Neuronal stem cell (in vitro differentiated cells): ENCODE measurements around the gene CDH23.

ENCODE experiments used
- DNase-seq: peaks from one replicate; pipeline ENCODE4 v3.0.0-alpha.2; 2013; ENCODE audit warnings: low spot score
- H2AFZ ChIP-seq: one replicate; pipeline ENCODE4 v1.6.1; 2013; ENCODE audit warnings: mild to moderate bottlenecking, low read length, inconsistent platforms
- H2AK5ac ChIP-seq: 2 replicates; pipeline ENCODE4 v1.6.1; 2013; ENCODE audit warnings: low read depth, mild to moderate bottlenecking, inconsistent platforms, low read length, moderate library complexity, mixed read lengths
- H2BK120ac ChIP-seq: 2 replicates; pipeline ENCODE4 v1.6.1; 2013; ENCODE audit warnings: low read depth, mild to moderate bottlenecking, inconsistent platforms, low read length, moderate library complexity, mixed read lengths
- H2BK12ac ChIP-seq: one replicate; pipeline ENCODE4 v1.6.1; 2013; ENCODE audit warnings: low read length, inconsistent platforms
- H2BK15ac ChIP-seq: 2 replicates; pipeline ENCODE4 v1.6.1; 2013; ENCODE audit warnings: mild to moderate bottlenecking, low read length, inconsistent platforms, mixed read lengths
- H2BK5ac ChIP-seq: one replicate; pipeline ENCODE4 v1.6.1; 2013; ENCODE audit warnings: inconsistent platforms, mild to moderate bottlenecking, low read length, moderate library complexity
- H3K14ac ChIP-seq: one replicate; pipeline ENCODE4 v1.6.1; 2013; ENCODE audit warnings: low read length, inconsistent platforms
- H3K18ac ChIP-seq: 2 replicates; pipeline ENCODE4 v1.6.1; 2013; ENCODE audit warnings: low read length, inconsistent platforms
- H3K23ac ChIP-seq: 2 replicates; pipeline ENCODE4 v1.6.1; 2013; ENCODE audit warnings: low read depth, mild to moderate bottlenecking, mixed read lengths, low read length, inconsistent platforms; ENCODE audit not compliant: poor library complexity
- H3K27ac ChIP-seq: replicated peaks from 3 replicates; pipeline ENCODE4 v1.5.1; 2013; ENCODE audit warnings: low read length, inconsistent platforms
- H3K27me3 ChIP-seq, 3 experiments: 2 replicates each; pipeline ENCODE4 v1.6.1; 2013; ENCODE audit warnings: low read length in 3 of 3, mild to moderate bottlenecking in 2 of 3, inconsistent platforms in 1 of 3, low read depth in 1 of 3, mixed read lengths in 1 of 3, moderate library complexity in 1 of 3; ENCODE audit not compliant: control insufficient read depth in 3 of 3, insufficient read depth in 3 of 3
- H3K36me3 ChIP-seq, 2 donors: replicated peaks in 1 of 2; 2 replicates each; pipeline ENCODE4 v1.6.1; 2013; ENCODE audit warnings: low read length in 2 of 2; ENCODE audit not compliant: control insufficient read depth in 2 of 2, insufficient read depth in 2 of 2
- H3K4ac ChIP-seq: 2 replicates; pipeline ENCODE4 v1.6.1; 2013; ENCODE audit warnings: inconsistent platforms, mild to moderate bottlenecking, low read length, moderate library complexity
- H3K4me1 ChIP-seq, 2 donors: 1 replicate in 1 of 2; 2 replicates in 1 of 2; pipeline ENCODE4 v1.6.1; 2013; ENCODE audit warnings: low read length in 2 of 2, low read depth in 1 of 2; ENCODE audit not compliant: control insufficient read depth in 2 of 2, insufficient read depth in 1 of 2
- H3K4me2 ChIP-seq: one replicate; pipeline ENCODE4 v1.6.1; 2013; ENCODE audit warnings: mild to moderate bottlenecking, low read length, inconsistent platforms; ENCODE audit not compliant: insufficient read depth, poor library complexity, severe bottlenecking
- H3K4me3 ChIP-seq, 2 donors: 2 replicates each; pipeline ENCODE4 v1.5.1; 2013; ENCODE audit warnings: low read length in 2 of 2, mild to moderate bottlenecking in 2 of 2, inconsistent platforms in 1 of 2, moderate library complexity in 1 of 2
- H3K79me1 ChIP-seq: one replicate; pipeline ENCODE4 v1.6.1; 2013; ENCODE audit warnings: low read depth, mild to moderate bottlenecking, inconsistent platforms, low read length, moderate library complexity
- H3K9ac ChIP-seq: one replicate; pipeline ENCODE4 v1.6.1; 2013; ENCODE audit warnings: mild to moderate bottlenecking, low read depth, low read length, inconsistent platforms; ENCODE audit not compliant: poor library complexity
- H3K9me3 ChIP-seq, 2 donors: replicated peaks in 1 of 2; 2 replicates each; pipeline versions ENCODE3 to v1.6.1; 2013; ENCODE audit warnings: low read length in 2 of 2, mild to moderate bottlenecking in 2 of 2, inconsistent platforms in 1 of 2, low read depth in 1 of 2, mixed read lengths in 1 of 2, moderate library complexity in 1 of 2; ENCODE audit not compliant: control insufficient read depth in 2 of 2, insufficient read depth in 1 of 2
- H4K8ac ChIP-seq: one replicate; pipeline ENCODE4 v1.6.1; 2013; ENCODE audit warnings: low read depth, mild to moderate bottlenecking, inconsistent platforms, low read length, moderate library complexity
- H4K91ac ChIP-seq: one replicate; pipeline ENCODE4 v1.6.1; 2013; ENCODE audit warnings: low read length, low read depth, mild to moderate bottlenecking, inconsistent platforms; ENCODE audit not compliant: poor library complexity
- WGBS, 2 donors: extraction: QIAGEN DNeasy Blood & Tissue Kit; methylation state at CpG; one replicate each; pipeline ENCODE4 v1.1.7; 2013; ENCODE audit warnings: missing lambda C conversion rate in 2 of 2, mixed read lengths in 1 of 2; ENCODE audit not compliant: insufficient read length in 2 of 2, insufficient replicate concordance in 1 of 2; ENCODE audit errors: extremely low coverage in 2 of 2; 5-methylcytosine and 5-hydroxymethylcytosine counted together

The CDH23 gene

DNA sequence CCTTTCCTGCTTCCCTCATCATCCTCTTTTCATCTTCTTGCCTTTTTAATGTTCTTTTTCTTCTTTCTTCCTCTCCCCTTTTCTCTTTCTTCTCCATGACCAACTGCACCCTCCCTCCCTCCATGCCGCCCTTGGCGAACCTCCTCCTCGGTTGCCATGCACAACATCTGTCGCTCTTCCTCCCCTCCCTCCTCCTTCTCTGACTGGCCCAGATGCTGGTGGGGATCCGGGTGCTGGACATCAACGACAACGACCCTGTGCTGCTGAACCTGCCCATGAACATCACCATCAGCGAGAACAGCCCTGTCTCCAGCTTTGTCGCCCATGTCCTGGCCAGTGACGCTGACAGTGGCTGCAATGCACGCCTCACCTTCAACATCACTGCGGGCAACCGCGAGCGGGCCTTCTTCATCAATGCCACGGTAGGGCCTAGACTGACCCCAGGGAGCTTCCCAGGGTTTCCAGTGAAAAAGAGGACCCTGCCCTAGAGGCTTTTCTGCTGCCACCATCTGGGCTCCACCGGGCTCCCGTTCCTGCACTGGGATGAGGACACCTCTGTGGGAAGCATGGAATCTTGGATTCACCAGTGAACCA, 388.1 kb downstream of the CDH23 start:
- no peaks in the 10 kb centered on the region for H3K36me3 ChIP-seq
- peak overlapping the region; percentile 84 for H2AK5ac ChIP-seq
- H3K4ac ChIP-seq, result no peak overlapping the region
- H3K18ac ChIP-seq, result peak overlapping the region; percentile 41
- H3K14ac ChIP-seq, result peak overlapping the region; percentile 47
- no peak overlapping the region for H3K9ac ChIP-seq
- no peak overlapping the region for H4K91ac ChIP-seq
- no peaks in the 10 kb centered on the region for H3K4me1 ChIP-seq
- no peak overlapping the region for H2BK120ac ChIP-seq
- H3K23ac ChIP-seq, result no peak overlapping the region
- H3K4me3 ChIP-seq, result no peak overlapping the region
- peaks cover 0 to 34% (median 0%) of the 10 kb centered on the region in 3 experiments for H3K27me3 ChIP-seq
- no peak overlapping the region for H2AFZ ChIP-seq
- no peaks in the 10 kb centered on the region for H3K79me1 ChIP-seq
- H3K9me3 ChIP-seq, result no peaks in the 10 kb centered on the region
- H2BK12ac ChIP-seq, result no peak overlapping the region
- H3K4me2 ChIP-seq, result no peak overlapping the region
- no peak overlapping the region for H2BK5ac ChIP-seq
- no peak for DNase-seq
- H4K8ac ChIP-seq, result no peak overlapping the region
- no CpG with 5 or more reads among the region's 18 CpGs for WGBS, 2 donors
- no peak overlapping the region for H2BK15ac ChIP-seq
- no peak overlapping the region for H3K27ac ChIP-seq

- no peak overlapping the region for H3K9ac ChIP-seq
- H3K4ac ChIP-seq, result no peak overlapping the region
- peak overlapping the region; percentile 47 for H3K14ac ChIP-seq
- WGBS, 2 donors, result no CpG with 5 or more reads among the region's 8 CpGs
- H3K4me3 ChIP-seq, result no peak overlapping the region
- H3K23ac ChIP-seq, result no peak overlapping the region
- peaks cover 0 to 3% (median 0%) of the 10 kb centered on the region in 3 experiments for H3K27me3 ChIP-seq
- H3K27ac ChIP-seq, result no peak overlapping the region
- H2BK5ac ChIP-seq, result no peak overlapping the region
- no peak overlapping the region for H2AFZ ChIP-seq
- no peak overlapping the region for H3K18ac ChIP-seq
- no peak overlapping the region for H2BK12ac ChIP-seq
- H3K4me1 ChIP-seq, result no peaks in the 10 kb centered on the region
- H3K4me2 ChIP-seq, result no peak overlapping the region
- H3K79me1 ChIP-seq, result no peaks in the 10 kb centered on the region
- H2AK5ac ChIP-seq, result no peak overlapping the region
- no peaks in the 10 kb centered on the region for H3K36me3 ChIP-seq
- H3K9me3 ChIP-seq, result no peaks in the 10 kb centered on the region
- H4K8ac ChIP-seq, result no peak overlapping the region
- no peak overlapping the region for H4K91ac ChIP-seq
- DNase-seq, result no peak
- no peak overlapping the region for H2BK120ac ChIP-seq
- H2BK15ac ChIP-seq, result no peak overlapping the region
Measured at GRCh38 chr10:71788954-71789353, 392.2 kb downstream of the CDH23 start.

DNA sequence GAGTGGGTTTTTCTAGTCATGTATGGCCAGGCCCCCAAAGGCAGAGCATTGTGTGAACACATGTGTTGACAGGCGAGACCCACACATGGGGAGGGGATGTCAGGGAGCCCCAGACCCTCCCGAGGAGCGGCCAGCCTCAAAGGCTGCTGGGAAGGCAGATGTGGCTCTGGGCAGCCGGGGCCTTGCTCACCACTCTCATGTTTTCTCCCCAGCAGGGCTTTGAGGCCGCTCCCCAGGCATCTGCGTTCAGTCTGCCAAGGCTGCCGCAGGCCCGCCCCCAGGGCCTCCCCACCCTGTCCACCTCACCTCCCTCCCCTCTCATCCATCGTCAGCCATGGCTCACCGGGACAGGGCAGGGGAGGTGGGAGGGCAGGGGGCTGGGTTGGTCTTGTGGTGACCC, 393.2 kb downstream of the CDH23 start:
- no peak overlapping the region for H2BK120ac ChIP-seq
- no CpG with 5 or more reads among the region's 10 CpGs for WGBS, 2 donors

GRCh38 chr10:71790749-71791440, 394.2 kb downstream of the CDH23 start:
- peak overlapping the region; percentile 72 for H3K18ac ChIP-seq
- peak overlapping the region; percentile 31 for H3K23ac ChIP-seq
- H3K4me3 ChIP-seq, result no peak overlapping the region
- no peak overlapping the region for H3K9ac ChIP-seq
- no peak overlapping the region for H3K4ac ChIP-seq
- H3K79me1 ChIP-seq, result no peaks in the 10 kb centered on the region
- peak overlapping the region; percentile 64 for H3K14ac ChIP-seq
- no peaks in the 10 kb centered on the region for H3K4me1 ChIP-seq
- no peak overlapping the region for H4K91ac ChIP-seq
- H3K27me3 ChIP-seq, result no peaks in the 10 kb centered on the region
- H2AFZ ChIP-seq, result no peak overlapping the region
- H2BK15ac ChIP-seq, result no peak overlapping the region
- H4K8ac ChIP-seq, result no peak overlapping the region
- H2BK12ac ChIP-seq, result no peak overlapping the region
- H3K36me3 ChIP-seq, result no peaks in the 10 kb centered on the region
- H3K4me2 ChIP-seq, result no peak overlapping the region
- no peak for DNase-seq
- H3K9me3 ChIP-seq, result no peaks in the 10 kb centered on the region
- no peak overlapping the region for H3K27ac ChIP-seq
- H2BK120ac ChIP-seq, result no peak overlapping the region
- H2AK5ac ChIP-seq, result no peak overlapping the region
- no peak overlapping the region for H2BK5ac ChIP-seq
- no CpG with 5 or more reads among the region's 17 CpGs for WGBS, 2 donors

More for the DNA sequence above, 393.2 kb downstream of the CDH23 start:
- peak overlapping the region; percentile 92 for H4K8ac ChIP-seq
- H3K18ac ChIP-seq, result no peak overlapping the region
- no peak overlapping the region for H3K4me3 ChIP-seq
- H2BK5ac ChIP-seq, result no peak overlapping the region
- H3K36me3 ChIP-seq, result no peaks in the 10 kb centered on the region
- DNase-seq, result no peak
- no peak overlapping the region for H3K4me2 ChIP-seq
- no peaks in the 10 kb centered on the region for H3K4me1 ChIP-seq
- H2AK5ac ChIP-seq, result no peak overlapping the region
- no peak overlapping the region for H3K27ac ChIP-seq
- no peaks in the 10 kb centered on the region for H3K9me3 ChIP-seq
- no peak overlapping the region for H3K4ac ChIP-seq
- H3K23ac ChIP-seq, result peak overlapping the region; percentile 10
- no peak overlapping the region for H2BK15ac ChIP-seq
- no peak overlapping the region for H3K9ac ChIP-seq
- H2BK12ac ChIP-seq, result no peak overlapping the region
- H3K27me3 ChIP-seq, result no peaks in the 10 kb centered on the region
- no peak overlapping the region for H3K14ac ChIP-seq
- H3K79me1 ChIP-seq, result no peaks in the 10 kb centered on the region
- no peak overlapping the region for H2AFZ ChIP-seq
- H4K91ac ChIP-seq, result no peak overlapping the region
